GM12875 (cell line): ENCODE measurements around the gene SLC4A9.

Source experiments
- H3K4me3 ChIP-seq: one replicate; pipeline ENCODE4 v1.5.1; 2011; ENCODE audit warnings: low read depth, low read length, control low read depth
- CTCF ChIP-seq: IDR thresholded peaks from 2 replicates; pipeline ENCODE4 v1.5.1; 2011; ENCODE audit warnings: low read depth, mild to moderate bottlenecking, control low read depth, inconsistent platforms, low read length, moderate library complexity, borderline replicate concordance; ENCODE audit not compliant: insufficient read depth

SLC4A9 gene

DNA sequence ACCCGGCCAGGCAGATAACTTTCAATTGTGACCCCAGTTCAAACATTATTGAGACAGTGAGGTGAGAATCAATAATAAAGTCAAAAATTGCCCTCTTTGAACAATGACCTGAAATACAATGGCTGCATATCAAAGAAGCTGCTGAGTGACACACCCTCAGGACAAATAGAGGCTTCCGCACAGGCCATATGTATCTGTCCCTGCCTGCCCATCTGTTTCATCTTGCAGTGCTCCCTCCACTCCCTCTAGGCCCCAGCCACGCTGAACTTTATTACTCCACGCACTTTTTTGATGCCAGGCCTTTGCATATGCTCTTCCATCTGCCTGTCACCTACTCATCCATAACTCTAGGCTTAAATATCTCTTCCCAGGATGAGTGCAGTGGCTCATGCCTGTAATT lies 41.2 kb upstream of the SLC4A9 start:
- no peak for TF ChIP-seq CTCF
- no peak overlapping the region for H3K4me3 ChIP-seq

DNA sequence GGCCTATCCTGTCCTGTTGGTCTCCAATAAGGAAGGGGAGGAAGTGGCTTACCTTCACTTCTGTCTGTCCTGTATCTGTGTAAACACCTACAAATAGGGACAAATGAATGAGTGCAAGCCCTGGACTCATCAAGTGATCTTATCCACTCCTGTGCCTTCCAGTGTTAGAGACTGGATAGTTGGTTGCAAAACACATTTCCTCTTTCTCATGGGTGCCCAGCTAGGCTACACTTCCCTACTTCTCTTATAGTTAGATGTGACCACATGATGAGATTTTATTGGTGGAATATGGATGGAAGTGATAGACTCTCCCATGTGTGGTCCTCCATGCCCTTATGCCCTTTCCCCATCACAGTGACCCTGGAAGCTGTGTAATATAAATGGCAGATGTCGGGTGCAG lies 40.2 kb upstream of the SLC4A9 start:
- no peak for TF ChIP-seq CTCF
- H3K4me3 ChIP-seq = no peak overlapping the region

- no peak overlapping the region for H3K4me3 ChIP-seq
- TF ChIP-seq CTCF = no peak
These were observed 38.2 kb upstream of the SLC4A9 start for GRCh38 chr5:140321796-140322195.

GRCh38 chr5:140322751-140323731 lies 37.0 kb upstream of the SLC4A9 start:
- no peak overlapping the region for H3K4me3 ChIP-seq
- no peak for TF ChIP-seq CTCF

GRCh38 chr5:140324041-140324600 lies 35.9 kb upstream of the SLC4A9 start:
- no peak for TF ChIP-seq CTCF

GRCh38 chr5:140324617-140325241 lies 35.3 kb upstream of the SLC4A9 start:
- H3K4me3 ChIP-seq = no peak overlapping the region
- no peak for TF ChIP-seq CTCF

More at GRCh38 chr5:140324041-140324600, 35.9 kb upstream of the SLC4A9 start:
- no peak overlapping the region for H3K4me3 ChIP-seq
